ENCODE results near the gene AIRE. TPM values are rescaled to one million over a fixed set of nuclear protein-coding genes. Genes with fewer than 3 reads are reported as not detected.

AIRE gene
- polyA plus RNA-seq, 1 donor from 2014 or later = not detected

DNA sequence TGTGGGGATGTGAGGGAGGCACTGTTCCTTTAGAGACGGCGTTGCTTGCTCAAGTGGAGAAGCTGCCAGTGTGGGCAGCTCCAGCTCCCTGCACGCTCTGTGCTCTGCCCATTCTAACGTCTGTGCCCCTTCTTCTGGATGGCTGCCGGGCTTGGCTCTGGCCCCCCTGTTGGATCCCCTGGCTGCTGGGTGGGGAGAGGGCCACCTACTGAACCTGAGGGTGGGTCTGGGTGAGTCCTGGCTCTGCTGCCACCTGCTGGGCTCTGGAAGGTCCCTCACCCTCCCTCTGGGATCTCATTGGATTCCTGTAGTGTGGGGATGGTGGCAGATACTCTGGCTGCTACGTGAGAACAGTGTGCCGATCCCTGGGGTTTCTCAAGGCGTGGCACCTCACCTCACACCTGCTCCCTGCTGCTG, 19.2 kb downstream of the AIRE start:
- no peak overlapping the region for H3K27ac ChIP-seq (ENCODE audit: low read length)
- no peak overlapping the region for H2AFZ ChIP-seq (ENCODE audit: low read depth, low read length)
- no peaks in the 10 kb centered on the region for H3K36me3 ChIP-seq (ENCODE audit: insufficient read depth, low read length)
- no peak overlapping the region for H3K9ac ChIP-seq (ENCODE audit: low read length)
- no peaks in the 10 kb centered on the region for H3K79me2 ChIP-seq (replicated peaks; ENCODE audit: insufficient read depth, low read length)
- H3K27me3 ChIP-seq (ENCODE audit: insufficient read depth, low read depth, low read length) = no peaks in the 10 kb centered on the region
- H3K4me3 ChIP-seq (ENCODE audit: low read length) = no peak overlapping the region
- H3K4me2 ChIP-seq (ENCODE audit: low read length) = no peak overlapping the region
- H3K9me2 ChIP-seq (ENCODE audit: insufficient read depth, low read length) = no peaks in the 10 kb centered on the region
- H3F3A ChIP-seq (ENCODE audit: insufficient read depth, low read length, poor library complexity, severe bottlenecking) = no peaks in the 10 kb centered on the region
- H4K20me1 ChIP-seq (ENCODE audit: insufficient read depth) = no peaks in the 10 kb centered on the region
- no peaks in the 10 kb centered on the region for H3K9me3 ChIP-seq (ENCODE audit: low read length)
- TF ChIP-seq SMC3 (conservative IDR thresholded peaks at IDR 0.05; ENCODE audit: poor library complexity) (peak; percentile 81), MXI1 (conservative IDR thresholded peaks at IDR 0.05; ENCODE audit: poor library complexity, severe bottlenecking) (no peak), RAD21 (conservative IDR thresholded peaks at IDR 0.05) (peak; percentile 74)
- TF ChIP-seq, protein P1, sequence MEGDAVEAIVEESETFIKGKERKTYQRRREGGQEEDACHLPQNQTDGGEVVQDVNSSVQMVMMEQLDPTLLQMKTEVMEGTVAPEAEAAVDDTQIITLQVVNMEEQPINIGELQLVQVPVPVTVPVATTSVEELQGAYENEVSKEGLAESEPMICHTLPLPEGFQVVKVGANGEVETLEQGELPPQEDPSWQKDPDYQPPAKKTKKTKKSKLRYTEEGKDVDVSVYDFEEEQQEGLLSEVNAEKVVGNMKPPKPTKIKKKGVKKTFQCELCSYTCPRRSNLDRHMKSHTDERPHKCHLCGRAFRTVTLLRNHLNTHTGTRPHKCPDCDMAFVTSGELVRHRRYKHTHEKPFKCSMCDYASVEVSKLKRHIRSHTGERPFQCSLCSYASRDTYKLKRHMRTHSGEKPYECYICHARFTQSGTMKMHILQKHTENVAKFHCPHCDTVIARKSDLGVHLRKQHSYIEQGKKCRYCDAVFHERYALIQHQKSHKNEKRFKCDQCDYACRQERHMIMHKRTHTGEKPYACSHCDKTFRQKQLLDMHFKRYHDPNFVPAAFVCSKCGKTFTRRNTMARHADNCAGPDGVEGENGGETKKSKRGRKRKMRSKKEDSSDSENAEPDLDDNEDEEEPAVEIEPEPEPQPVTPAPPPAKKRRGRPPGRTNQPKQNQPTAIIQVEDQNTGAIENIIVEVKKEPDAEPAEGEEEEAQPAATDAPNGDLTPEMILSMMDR (IDR thresholded peaks at IDR 0.05; ENCODE audit: poor library complexity, severe bottlenecking) = peak; percentile 79

DNA sequence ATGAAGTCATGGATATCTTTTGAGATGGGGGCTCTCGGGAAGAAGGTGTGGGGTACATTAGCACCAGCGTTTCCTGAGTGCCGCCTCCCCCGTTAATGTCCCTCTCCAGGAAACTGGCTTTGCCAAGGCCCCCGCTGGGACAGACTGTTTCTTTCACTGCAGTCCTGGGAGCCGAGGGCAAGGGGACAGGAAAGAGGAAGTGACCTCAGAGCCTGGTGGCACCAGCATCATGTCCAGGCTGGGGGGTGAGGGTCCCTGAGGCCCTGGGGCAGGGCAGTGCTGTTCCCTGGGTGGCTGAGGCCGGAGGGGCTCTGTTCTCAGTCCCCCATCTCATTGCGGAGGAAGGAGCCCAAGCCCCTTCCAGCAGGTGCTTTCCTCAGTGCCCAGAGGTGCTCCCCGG, 20.0 kb downstream of the AIRE start:
- H3F3A ChIP-seq (ENCODE audit: insufficient read depth, low read length, poor library complexity, severe bottlenecking) = no peaks in the 10 kb centered on the region
- no peaks in the 10 kb centered on the region for H3K9me2 ChIP-seq (ENCODE audit: insufficient read depth, low read length)
- H3K36me3 ChIP-seq (ENCODE audit: insufficient read depth, low read length) = no peaks in the 10 kb centered on the region
- no peaks in the 10 kb centered on the region for H3K27me3 ChIP-seq (ENCODE audit: insufficient read depth, low read depth, low read length)
- H2AFZ ChIP-seq (ENCODE audit: low read depth, low read length) = no peak overlapping the region
- H3K9ac ChIP-seq (ENCODE audit: low read length) = no peak overlapping the region
- H4K20me1 ChIP-seq (ENCODE audit: insufficient read depth) = no peaks in the 10 kb centered on the region
- TF ChIP-seq, protein P2, sequence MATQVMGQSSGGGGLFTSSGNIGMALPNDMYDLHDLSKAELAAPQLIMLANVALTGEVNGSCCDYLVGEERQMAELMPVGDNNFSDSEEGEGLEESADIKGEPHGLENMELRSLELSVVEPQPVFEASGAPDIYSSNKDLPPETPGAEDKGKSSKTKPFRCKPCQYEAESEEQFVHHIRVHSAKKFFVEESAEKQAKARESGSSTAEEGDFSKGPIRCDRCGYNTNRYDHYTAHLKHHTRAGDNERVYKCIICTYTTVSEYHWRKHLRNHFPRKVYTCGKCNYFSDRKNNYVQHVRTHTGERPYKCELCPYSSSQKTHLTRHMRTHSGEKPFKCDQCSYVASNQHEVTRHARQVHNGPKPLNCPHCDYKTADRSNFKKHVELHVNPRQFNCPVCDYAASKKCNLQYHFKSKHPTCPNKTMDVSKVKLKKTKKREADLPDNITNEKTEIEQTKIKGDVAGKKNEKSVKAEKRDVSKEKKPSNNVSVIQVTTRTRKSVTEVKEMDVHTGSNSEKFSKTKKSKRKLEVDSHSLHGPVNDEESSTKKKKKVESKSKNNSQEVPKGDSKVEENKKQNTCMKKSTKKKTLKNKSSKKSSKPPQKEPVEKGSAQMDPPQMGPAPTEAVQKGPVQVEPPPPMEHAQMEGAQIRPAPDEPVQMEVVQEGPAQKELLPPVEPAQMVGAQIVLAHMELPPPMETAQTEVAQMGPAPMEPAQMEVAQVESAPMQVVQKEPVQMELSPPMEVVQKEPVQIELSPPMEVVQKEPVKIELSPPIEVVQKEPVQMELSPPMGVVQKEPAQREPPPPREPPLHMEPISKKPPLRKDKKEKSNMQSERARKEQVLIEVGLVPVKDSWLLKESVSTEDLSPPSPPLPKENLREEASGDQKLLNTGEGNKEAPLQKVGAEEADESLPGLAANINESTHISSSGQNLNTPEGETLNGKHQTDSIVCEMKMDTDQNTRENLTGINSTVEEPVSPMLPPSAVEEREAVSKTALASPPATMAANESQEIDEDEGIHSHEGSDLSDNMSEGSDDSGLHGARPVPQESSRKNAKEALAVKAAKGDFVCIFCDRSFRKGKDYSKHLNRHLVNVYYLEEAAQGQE (IDR thresholded peaks at IDR 0.05; ENCODE audit: borderline replicate concordance) = no peak
- TF ChIP-seq POLR2AphosphoS5 (IDR thresholded peaks at IDR 0.05) (no peak), EZH2 (IDR thresholded peaks at IDR 0.05; ENCODE audit: borderline replicate concordance, insufficient read depth, low read length, poor library complexity, severe bottlenecking) (no peak), MXI1 (conservative IDR thresholded peaks at IDR 0.05; ENCODE audit: poor library complexity, severe bottlenecking) (no peak), EP300 (conservative IDR thresholded peaks at IDR 0.05; ENCODE audit: poor library complexity, severe bottlenecking) (no peak), SMC3 (conservative IDR thresholded peaks at IDR 0.05; ENCODE audit: poor library complexity) (no peak), TAF1 (IDR thresholded peaks at IDR 0.05; ENCODE audit: low read depth) (no peak), RAD21 (conservative IDR thresholded peaks at IDR 0.05) (no peak)
- TF ChIP-seq, protein P1 (IDR thresholded peaks at IDR 0.05; ENCODE audit: poor library complexity, severe bottlenecking) = no peak
- no peak overlapping the region for H3K4me3 ChIP-seq (ENCODE audit: low read length)
- no peaks in the 10 kb centered on the region for H3K79me2 ChIP-seq (replicated peaks; ENCODE audit: insufficient read depth, low read length)
- H3K27ac ChIP-seq (ENCODE audit: low read length) = no peak overlapping the region
- H3K4me2 ChIP-seq (ENCODE audit: low read length) = no peak overlapping the region
- no peaks in the 10 kb centered on the region for H3K9me3 ChIP-seq (ENCODE audit: low read length)
